Neural crest cell (in vitro differentiated cells): Measurements from ENCODE around the gene RBBP8NL. TPM values are rescaled to one million over a fixed set of nuclear protein-coding genes. Genes with fewer than 3 reads are reported as not detected.
A peak's percentile ranks its signal among the peaks of the same experiment; 100 is the strongest.

Experiments used
- DNase-seq: peaks from one replicate; pipeline ENCODE4 v3.0.0; 2021; ENCODE audit warnings: low read depth, mixed read lengths, low spot score
- H3K27ac Mint-ChIP-seq: one replicate; pipeline ENCODE4 v1.8.0; 2021; ENCODE audit warnings: mild to moderate bottlenecking, mixed read lengths; ENCODE audit not compliant: unreplicated experiment
- H3K27me3 Mint-ChIP-seq: 2 replicates; pipeline ENCODE4 v1.8.0; 2021; ENCODE audit warnings: low read depth, mild to moderate bottlenecking, mixed read lengths
- H3K36me3 Mint-ChIP-seq: 2 replicates; pipeline ENCODE4 v1.8.0; 2021; ENCODE audit warnings: low read depth, mild to moderate bottlenecking, mixed read lengths
- H3K4me1 Mint-ChIP-seq: 2 replicates; pipeline ENCODE4 v1.8.0; 2021; ENCODE audit warnings: mixed read lengths
- H3K4me3 Mint-ChIP-seq: one replicate; pipeline ENCODE4 v1.8.0; 2021; ENCODE audit warnings: mild to moderate bottlenecking, mixed read lengths
- H3K9me3 Mint-ChIP-seq: 2 replicates; pipeline ENCODE4 v1.8.0; 2021; ENCODE audit warnings: mixed read lengths
- total RNA-seq: library from RNA; stranded (reverse); gene quantifications from 2 replicates; pipeline ENCODE4 v1.2.1, GENCODE V29; 2021
- TF ChIP-seq, protein P1 (sequence below): fragments of 200-600 bp; sonication (generic); conservative IDR thresholded peaks from 2 replicates; pipeline ENCODE4 v1.5.0; 2021; ENCODE audit warnings: antibody characterized with exemption, mild to moderate bottlenecking

The RBBP8NL gene
- total RNA-seq, 1 donor from 2014 or later, result not detected

DNA sequence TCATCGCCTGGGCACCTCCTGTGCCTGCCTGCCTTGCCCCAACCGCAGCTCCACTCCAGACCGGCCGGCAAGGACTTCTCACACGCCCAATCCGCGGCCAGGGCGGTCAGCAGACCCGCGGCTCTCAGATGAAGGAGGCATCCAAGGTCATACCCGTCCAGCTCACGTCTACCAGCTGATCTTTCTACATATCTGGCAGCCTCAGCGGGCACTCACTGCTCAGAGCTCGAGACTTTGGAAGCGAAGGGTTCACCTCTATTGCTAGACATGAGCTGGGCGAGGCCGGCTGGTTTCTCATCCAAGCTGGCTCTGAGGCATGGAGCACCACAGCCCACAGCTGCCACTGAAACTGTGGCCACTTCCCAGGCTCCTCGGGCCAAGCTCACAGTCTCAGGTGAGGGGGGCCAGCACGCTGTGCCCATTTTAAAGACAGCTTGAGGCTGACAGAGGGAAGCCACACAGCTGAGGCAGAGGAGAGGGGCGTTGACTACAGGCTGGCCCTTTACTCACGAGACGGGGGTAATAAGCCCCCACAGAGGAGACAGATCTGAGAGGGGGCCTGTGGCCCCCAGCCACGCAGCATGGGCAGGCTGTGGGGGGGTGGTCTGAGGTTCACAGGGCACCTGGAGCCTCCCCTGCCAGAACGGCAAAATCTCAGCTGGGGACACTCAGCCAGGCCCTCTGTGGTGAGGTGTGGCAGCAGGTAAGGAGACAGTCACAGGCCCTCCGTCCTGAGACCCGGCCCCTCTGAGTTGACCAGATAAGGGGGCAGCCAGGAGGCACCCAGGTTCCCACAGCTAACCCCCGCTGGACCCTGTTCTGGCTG is 62.2 kb downstream of the RBBP8NL start:
- no peak for DNase-seq
- Mint-ChIP-seq H3K9me3 (no peaks in the 10 kb centered on the region), H3K27me3 (peaks cover 13% of the 10 kb centered on the region), H3K27ac (no peak overlapping the region), H3K4me3 (peak overlapping the region; percentile 82), H3K4me1 (peaks cover 6% of the 10 kb centered on the region), H3K36me3 (no peaks in the 10 kb centered on the region)
- TF ChIP-seq, protein P1, sequence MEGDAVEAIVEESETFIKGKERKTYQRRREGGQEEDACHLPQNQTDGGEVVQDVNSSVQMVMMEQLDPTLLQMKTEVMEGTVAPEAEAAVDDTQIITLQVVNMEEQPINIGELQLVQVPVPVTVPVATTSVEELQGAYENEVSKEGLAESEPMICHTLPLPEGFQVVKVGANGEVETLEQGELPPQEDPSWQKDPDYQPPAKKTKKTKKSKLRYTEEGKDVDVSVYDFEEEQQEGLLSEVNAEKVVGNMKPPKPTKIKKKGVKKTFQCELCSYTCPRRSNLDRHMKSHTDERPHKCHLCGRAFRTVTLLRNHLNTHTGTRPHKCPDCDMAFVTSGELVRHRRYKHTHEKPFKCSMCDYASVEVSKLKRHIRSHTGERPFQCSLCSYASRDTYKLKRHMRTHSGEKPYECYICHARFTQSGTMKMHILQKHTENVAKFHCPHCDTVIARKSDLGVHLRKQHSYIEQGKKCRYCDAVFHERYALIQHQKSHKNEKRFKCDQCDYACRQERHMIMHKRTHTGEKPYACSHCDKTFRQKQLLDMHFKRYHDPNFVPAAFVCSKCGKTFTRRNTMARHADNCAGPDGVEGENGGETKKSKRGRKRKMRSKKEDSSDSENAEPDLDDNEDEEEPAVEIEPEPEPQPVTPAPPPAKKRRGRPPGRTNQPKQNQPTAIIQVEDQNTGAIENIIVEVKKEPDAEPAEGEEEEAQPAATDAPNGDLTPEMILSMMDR, result no peak

DNA sequence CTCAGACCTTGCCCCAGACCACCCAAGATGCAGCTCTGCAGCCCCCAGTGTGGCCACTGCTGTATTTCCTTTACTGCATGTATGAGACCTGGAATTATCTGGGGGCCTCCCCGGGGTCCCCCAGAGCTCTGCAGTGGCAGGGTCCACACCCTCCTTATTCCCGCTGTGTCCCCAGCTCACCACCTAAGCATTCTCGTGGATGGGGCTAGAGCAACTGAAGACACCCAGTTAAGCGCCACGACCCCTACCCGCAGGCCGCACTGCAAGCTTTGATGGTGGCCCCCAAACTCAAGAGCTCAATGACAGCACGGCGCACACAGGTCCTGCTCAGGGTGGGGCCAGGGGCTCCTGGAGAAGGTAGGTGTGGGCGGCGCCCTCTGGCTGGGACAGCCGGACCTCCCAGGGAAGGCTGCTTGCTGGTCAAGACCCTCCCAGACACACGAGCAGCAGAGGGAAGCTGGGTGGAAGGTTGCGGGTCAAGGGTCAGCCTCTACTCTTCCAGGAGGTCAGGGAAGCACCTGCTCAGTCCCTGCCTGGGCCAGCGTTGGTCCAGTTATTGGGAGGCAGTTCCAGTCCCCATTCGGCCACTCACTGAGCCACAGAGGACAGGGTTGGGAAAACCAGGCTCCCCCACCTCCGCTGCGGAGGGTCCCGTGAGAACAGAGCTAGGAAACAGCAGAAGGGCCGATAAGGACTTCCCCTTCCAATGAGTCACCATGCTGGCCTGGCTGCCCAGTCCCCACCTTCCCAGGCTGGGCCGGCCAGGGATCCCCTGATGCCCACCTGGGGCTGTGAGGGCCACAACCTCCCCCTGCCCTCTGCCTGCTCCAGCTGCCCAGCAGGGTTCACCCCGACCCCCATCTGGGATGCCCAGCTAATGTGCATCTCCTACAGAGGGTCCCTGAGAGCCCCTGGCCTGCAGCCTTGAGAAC is 63.2 kb downstream of the RBBP8NL start:
- no peak for DNase-seq
- TF ChIP-seq, protein P1, result no peak
- Mint-ChIP-seq H3K27me3 (peaks cover 10% of the 10 kb centered on the region), H3K9me3 (no peaks in the 10 kb centered on the region), H3K4me1 (peaks cover 2% of the 10 kb centered on the region), H3K36me3 (no peaks in the 10 kb centered on the region), H3K4me3 (peak overlapping the region; percentile 82), H3K27ac (no peak overlapping the region)

DNA sequence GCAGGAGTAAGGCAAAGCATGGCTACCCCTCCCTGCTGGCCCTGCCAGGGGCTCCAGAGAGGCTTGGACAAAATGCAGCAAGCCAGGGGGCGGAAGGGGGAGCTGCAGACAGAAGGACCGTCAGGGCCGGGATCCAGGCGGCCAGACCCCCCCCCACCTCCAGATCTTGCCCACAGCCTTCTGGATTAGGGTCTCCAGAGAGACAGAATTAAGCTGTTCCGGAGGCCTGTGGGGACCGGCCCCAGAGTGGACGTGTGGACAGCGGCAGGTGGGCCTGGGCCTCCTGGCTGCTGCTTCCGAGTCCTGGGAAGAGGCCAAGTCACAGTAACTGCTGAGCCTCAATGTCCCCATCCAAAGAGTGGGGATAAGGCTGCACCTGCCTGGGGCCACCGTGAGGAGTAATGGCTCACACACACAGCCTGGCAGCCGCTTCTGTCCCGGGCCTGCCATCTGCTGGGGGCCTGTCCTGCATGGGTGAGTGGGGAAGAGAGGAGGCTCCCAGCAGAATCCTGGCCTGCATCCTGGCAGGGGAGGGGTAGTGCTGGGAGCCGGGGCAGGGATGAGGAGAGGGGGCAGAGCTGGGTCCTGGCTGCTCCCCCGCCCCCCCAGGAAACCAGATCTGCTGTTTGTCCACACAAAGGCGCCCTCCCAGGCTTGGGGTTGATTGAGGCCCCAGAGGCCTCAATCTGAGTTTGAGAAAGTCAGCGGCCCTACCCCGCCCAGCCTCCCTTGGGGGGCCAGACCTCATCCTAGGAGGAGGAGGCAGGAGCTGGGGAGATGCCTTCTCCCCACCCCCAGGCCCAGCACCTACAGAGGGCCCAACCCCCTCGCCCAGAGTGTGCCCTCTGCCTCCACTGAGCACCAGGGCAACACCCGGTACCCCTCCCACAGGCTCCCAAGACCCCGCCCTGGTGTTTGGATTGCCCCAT is 64.1 kb downstream of the RBBP8NL start:
- Mint-ChIP-seq H3K36me3 (no peaks in the 10 kb centered on the region), H3K9me3 (no peaks in the 10 kb centered on the region), H3K4me1 (no peaks in the 10 kb centered on the region), H3K27me3 (peaks cover 4% of the 10 kb centered on the region), H3K27ac (no peak overlapping the region), H3K4me3 (no peak overlapping the region)
- TF ChIP-seq, protein P1, result no peak
- no peak for DNase-seq

DNA sequence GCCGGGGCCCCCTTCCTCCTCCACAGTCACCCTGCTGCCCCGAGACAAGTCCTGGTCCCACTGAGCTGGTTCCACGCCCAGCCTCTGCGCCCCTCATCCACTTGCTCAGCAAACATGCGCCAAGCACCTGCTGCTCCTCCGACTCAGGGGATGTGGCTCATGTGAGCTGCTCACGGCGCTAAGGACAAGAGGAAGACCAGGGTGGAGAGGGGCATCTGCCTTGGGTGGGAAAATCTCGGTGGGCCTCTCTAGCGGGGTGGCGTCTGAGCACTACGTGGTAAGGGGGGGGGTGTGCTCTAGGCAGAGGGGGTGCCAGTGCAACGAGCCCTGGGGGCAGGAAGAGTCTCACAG is 64.8 kb downstream of the RBBP8NL start:
- Mint-ChIP-seq H3K27ac (no peak overlapping the region), H3K27me3 (peaks cover 3% of the 10 kb centered on the region), H3K9me3 (no peaks in the 10 kb centered on the region), H3K36me3 (no peaks in the 10 kb centered on the region), H3K4me3 (no peak overlapping the region), H3K4me1 (no peaks in the 10 kb centered on the region)
- TF ChIP-seq, protein P1, result no peak
- no peak for DNase-seq
